ENCODE results near the gene ZNF277.

ZNF277 gene

DNA sequence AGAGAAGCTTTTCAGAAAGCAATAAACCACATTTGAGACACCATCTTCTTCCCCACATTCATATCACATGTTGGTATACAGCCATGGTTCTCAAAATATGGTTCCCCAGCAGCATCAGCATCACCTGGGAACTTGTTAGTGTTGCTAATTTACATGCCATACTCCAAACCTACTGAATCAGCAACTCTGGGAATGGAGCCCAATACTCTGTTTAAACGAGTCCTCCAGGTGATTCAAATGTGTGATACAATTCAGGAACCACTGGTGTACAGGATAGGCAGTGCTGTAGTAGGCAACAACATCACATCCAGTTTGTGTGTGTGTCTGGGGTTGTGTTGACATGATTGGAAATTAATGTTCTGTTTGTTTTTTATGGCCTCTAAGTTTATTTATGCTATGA is 47.7 kb downstream of the ZNF277 start:
- DNase-seq (ENCODE audit: low read depth) = no peak
- TF ChIP-seq, protein P1, sequence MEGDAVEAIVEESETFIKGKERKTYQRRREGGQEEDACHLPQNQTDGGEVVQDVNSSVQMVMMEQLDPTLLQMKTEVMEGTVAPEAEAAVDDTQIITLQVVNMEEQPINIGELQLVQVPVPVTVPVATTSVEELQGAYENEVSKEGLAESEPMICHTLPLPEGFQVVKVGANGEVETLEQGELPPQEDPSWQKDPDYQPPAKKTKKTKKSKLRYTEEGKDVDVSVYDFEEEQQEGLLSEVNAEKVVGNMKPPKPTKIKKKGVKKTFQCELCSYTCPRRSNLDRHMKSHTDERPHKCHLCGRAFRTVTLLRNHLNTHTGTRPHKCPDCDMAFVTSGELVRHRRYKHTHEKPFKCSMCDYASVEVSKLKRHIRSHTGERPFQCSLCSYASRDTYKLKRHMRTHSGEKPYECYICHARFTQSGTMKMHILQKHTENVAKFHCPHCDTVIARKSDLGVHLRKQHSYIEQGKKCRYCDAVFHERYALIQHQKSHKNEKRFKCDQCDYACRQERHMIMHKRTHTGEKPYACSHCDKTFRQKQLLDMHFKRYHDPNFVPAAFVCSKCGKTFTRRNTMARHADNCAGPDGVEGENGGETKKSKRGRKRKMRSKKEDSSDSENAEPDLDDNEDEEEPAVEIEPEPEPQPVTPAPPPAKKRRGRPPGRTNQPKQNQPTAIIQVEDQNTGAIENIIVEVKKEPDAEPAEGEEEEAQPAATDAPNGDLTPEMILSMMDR (conservative IDR thresholded peaks at IDR 0.05; ENCODE audit: control insufficient read depth, insufficient read depth, low read depth, low read length) = no peak
- H3K4me3 ChIP-seq (ENCODE audit: control insufficient read depth, low read depth, low read length) = no peak overlapping the region

DNA sequence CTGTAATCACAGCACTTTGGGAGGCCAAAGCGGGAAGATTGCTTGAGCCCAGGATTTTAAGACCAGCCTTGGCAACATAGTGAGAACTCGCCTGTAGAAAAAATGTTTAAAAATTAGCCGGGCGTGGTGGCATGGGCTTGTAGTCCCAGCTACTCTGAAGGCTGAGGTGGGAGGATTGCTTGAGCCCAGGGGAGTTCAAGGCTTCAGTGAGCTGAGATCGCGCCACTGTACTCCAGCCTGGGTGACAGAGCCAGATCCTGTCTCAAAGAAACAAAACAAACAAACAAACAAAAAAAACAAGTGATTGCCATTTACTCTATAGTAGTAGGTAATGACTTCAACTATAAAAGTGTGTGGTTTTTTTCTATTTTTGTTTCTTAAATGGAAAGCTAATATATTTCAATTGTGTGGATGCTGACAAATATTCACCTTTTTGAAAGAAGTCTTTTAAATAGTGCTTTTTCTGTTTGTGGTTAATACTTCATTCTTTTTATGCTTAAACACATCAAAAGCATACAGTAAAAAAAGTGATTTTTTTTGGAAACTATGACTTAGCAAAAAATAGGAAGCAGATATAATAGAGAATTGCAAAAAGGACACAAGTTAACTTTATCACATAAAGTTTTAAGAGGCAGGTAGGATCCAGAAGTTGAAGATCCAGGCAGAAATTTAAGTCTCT is 48.4 kb downstream of the ZNF277 start:
- H3K4me3 ChIP-seq (ENCODE audit: control insufficient read depth, low read depth, low read length) = no peak overlapping the region
- DNase-seq (ENCODE audit: low read depth) = no peak
- TF ChIP-seq, protein P1 (conservative IDR thresholded peaks at IDR 0.05; ENCODE audit: control insufficient read depth, insufficient read depth, low read depth, low read length) = no peak

DNA sequence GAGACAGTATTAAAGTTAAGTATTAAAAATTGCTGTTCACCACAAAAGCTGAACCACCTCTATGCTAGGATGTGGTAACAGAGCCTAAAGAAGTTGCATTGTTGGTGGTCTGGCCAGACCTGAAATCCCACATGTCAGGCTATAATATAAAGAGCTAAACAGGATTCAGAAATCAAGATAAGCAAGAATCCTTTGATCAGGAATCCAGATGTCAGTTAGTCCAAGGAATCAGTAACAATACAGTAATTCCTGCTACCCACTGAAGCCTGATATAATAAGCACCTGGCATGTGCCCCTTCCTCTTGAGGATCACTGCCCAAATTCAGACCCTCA is 48.9 kb downstream of the ZNF277 start:
- no peak overlapping the region for H3K4me3 ChIP-seq (ENCODE audit: control insufficient read depth, low read depth, low read length)
- TF ChIP-seq, protein P1 (conservative IDR thresholded peaks at IDR 0.05; ENCODE audit: control insufficient read depth, insufficient read depth, low read depth, low read length) = no peak
- DNase-seq (ENCODE audit: low read depth) = no peak

GRCh38 chr7:112257073-112257472 is 50.6 kb downstream of the ZNF277 start:
- H3K4me3 ChIP-seq (ENCODE audit: control insufficient read depth, low read depth, low read length) = no peak overlapping the region
- TF ChIP-seq, protein P1 (conservative IDR thresholded peaks at IDR 0.05; ENCODE audit: control insufficient read depth, insufficient read depth, low read depth, low read length) = no peak
- DNase-seq (ENCODE audit: low read depth) = no peak

- TF ChIP-seq, protein P1 (conservative IDR thresholded peaks at IDR 0.05; ENCODE audit: control insufficient read depth, insufficient read depth, low read depth, low read length) = no peak
- H3K4me3 ChIP-seq (ENCODE audit: control insufficient read depth, low read depth, low read length) = no peak overlapping the region
Observed at GRCh38 chr7:112260911-112261310, 54.4 kb downstream of the ZNF277 start.

DNA sequence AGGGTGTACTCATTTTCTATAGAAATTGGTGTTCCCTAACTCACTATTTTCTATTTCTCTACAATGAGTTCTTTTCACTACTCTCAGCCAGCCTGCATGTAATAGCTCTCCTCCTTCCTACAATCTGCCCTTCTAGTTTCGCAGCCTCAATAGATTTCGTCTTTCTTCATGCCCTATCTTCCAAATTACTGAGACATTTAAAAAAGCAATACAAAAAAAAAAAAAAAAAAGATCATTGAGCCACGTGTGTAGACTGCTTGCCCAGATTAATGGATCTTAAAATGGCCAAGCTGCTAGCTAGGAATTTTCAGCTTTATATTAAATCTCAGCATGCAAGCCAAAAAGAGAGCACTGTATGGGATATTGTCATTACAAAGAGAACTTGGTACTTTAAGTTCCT is 55.5 kb downstream of the ZNF277 start:
- TF ChIP-seq, protein P1 (conservative IDR thresholded peaks at IDR 0.05; ENCODE audit: control insufficient read depth, insufficient read depth, low read depth, low read length) = no peak
- no peak overlapping the region for H3K4me3 ChIP-seq (ENCODE audit: control insufficient read depth, low read depth, low read length)
- DNase-seq (ENCODE audit: low read depth) = no peak

More at GRCh38 chr7:112260911-112261310, 54.4 kb downstream of the ZNF277 start:
- no peak for DNase-seq (ENCODE audit: low read depth)
